Hematopoietic multipotent progenitor cell treated with erythropoietin and hydrocortisone succinate and interleukin-3 and kit ligand, for 15 days (in vitro differentiated cells): ENCODE measurements around the gene KCNG2.

Source experiments
- DNase-seq: peaks from one replicate; pipeline ENCODE4 v3.0.0-alpha.2; 2015; ENCODE audit warnings: low spot score

KCNG2 gene

DNA sequence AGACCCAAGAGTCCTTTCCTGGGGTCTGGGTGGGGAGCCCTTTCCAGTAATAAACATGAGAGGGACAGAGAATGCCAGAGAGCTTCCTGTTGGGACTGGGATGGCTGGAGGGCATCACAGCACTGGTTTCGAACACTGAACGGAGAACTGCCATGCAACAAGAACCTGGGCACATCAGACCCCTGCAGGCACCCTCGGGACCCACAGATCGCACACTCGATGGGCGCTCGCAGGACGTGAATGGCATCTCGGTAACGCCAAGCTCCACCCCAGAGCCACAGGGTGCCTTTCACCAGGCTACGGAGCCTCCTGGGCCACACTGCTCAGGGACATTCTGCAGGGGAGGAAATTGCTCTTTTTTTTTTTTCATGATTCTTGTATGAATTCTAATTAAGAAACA lies 128.6 kb downstream of the KCNG2 start:
- DNase-seq: no peak

GRCh38 chr18:79926715-79927606 lies 129.2 kb downstream of the KCNG2 start:
- no peak for DNase-seq

- DNase-seq: no peak
Observed at GRCh38 chr18:79927607-79928562, 130.1 kb downstream of the KCNG2 start.

GRCh38 chr18:79928563-79928960 lies 130.8 kb downstream of the KCNG2 start:
- DNase-seq: no peak

- DNase-seq: no peak
Observed at GRCh38 chr18:79930020-79930642, 132.4 kb downstream of the KCNG2 start.

GRCh38 chr18:79931475-79931874 lies 133.7 kb downstream of the KCNG2 start:
- no peak for DNase-seq

DNA sequence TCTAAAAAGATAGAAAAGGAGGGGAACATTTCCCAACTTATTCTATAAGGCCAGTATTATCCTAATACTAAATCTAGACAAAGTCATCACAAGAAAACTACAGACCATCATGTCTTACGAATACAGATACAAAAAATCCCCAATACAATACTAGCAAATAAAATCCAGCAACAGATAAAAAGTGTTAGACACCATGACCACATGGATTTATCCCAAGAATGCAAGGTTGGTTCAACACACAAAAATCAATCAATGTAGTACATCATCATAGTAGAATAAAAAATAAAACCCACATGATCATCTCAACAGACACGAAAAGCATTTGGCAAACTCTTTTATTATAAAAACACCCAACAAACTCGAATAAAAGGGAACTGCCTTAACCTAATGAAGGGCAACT lies 135.2 kb downstream of the KCNG2 start:
- DNase-seq: no peak

- no peak for DNase-seq
Observed at GRCh38 chr18:79933765-79934164, 136.0 kb downstream of the KCNG2 start.

- DNase-seq: no peak
Observed at GRCh38 chr18:79934311-79935097, 136.8 kb downstream of the KCNG2 start.

- DNase-seq: no peak
Observed at GRCh38 chr18:79935098-79935480, 137.4 kb downstream of the KCNG2 start.

GRCh38 chr18:79935499-79935898 lies 137.8 kb downstream of the KCNG2 start:
- DNase-seq: no peak

DNA sequence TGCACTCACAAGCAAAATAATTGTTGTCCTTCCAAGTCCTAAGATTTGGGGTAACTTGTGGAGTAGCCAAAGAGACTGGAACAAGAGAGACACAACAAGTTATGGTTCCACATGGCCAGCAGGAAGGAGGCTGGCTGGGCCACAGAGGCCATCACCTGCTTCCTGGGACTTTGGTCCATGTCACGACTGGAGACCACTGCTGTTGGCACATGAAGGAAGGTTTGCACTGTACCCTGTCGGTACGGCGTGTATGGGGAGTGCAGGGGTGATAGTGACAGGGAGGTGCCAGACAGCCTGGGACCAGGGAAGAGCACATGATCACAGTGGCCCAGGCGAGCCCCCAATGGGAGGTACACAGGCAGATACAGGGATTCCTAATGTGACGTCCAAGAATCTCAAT lies 138.2 kb downstream of the KCNG2 start:
- no peak for DNase-seq

GRCh38 chr18:79936641-79937040 lies 138.9 kb downstream of the KCNG2 start:
- no peak for DNase-seq

GRCh38 chr18:79937103-79937860 lies 139.5 kb downstream of the KCNG2 start:
- no peak for DNase-seq

GRCh38 chr18:79938196-79938595 lies 140.5 kb downstream of the KCNG2 start:
- no peak for DNase-seq

- no peak for DNase-seq
Observed at GRCh38 chr18:79939096-79939495, 141.4 kb downstream of the KCNG2 start.

GRCh38 chr18:79940126-79940813 lies 142.5 kb downstream of the KCNG2 start:
- no peak for DNase-seq

- no peak for DNase-seq
Observed at GRCh38 chr18:79940814-79941472, 143.2 kb downstream of the KCNG2 start.

GRCh38 chr18:79941473-79942119 lies 143.9 kb downstream of the KCNG2 start:
- no peak for DNase-seq
